Choroid plexus epithelial cell (primary cell): ENCODE data around the gene CHPF.
A peak's percentile ranks its signal among the peaks of the same experiment; 100 is the strongest.

Experiments used
- DNase-seq: peaks from one replicate; pipeline ENCODE4 v3.0.0-alpha.2; 2010; ENCODE audit warnings: low read depth
- H3K4me3 ChIP-seq: 2 replicates; pipeline ENCODE4 v1.5.1; 2011; ENCODE audit warnings: low read depth, mild to moderate bottlenecking, control low read depth, low read length, moderate library complexity
- TF ChIP-seq, protein P1 (sequence below): conservative IDR thresholded peaks from 2 replicates; pipeline ENCODE4 v1.5.1; 2011; ENCODE audit warnings: low read depth, mild to moderate bottlenecking, control low read depth, inconsistent platforms, low read length, moderate library complexity

CHPF gene

GRCh38 chr2:219541611-219542180 lies 1.9 kb downstream of the CHPF start:
- DNase-seq: peak; percentile 75
- peak overlapping the region; percentile 50 for H3K4me3 ChIP-seq

DNA sequence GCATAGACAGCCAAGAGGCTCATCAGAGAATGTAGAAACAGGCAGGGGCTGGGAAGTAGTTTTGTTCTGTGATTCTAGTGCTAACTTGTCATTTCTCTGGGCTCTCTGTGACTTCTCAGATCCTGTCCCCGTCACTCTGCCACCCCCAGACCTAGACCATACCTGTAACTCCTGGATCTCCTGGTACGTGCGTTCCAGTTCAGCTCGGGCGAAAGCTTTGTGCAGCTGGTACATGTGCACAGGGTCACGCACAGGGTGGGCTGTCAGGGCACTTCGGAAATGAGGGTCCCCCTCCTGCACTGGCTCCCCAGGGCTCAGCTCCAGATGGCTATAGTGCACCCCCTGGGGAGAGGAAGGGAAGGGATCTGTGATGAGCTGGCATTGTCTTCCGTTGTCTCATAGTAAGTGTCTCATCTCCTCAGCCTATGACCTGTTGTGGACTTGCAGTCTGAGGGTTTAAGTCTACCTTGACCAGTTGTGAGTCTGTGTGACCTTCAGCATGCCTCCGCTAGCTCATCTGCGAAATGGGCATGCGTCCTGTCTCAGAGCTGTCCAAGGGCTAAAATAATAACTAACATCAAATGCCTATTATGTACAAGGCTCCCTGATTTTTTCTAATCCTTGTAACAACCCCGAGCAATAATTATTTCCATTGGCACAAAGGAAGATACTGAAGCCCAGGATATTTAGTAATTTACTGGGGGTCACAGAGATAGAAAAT lies 2.7 kb downstream of the CHPF start:
- TF ChIP-seq, protein P1, sequence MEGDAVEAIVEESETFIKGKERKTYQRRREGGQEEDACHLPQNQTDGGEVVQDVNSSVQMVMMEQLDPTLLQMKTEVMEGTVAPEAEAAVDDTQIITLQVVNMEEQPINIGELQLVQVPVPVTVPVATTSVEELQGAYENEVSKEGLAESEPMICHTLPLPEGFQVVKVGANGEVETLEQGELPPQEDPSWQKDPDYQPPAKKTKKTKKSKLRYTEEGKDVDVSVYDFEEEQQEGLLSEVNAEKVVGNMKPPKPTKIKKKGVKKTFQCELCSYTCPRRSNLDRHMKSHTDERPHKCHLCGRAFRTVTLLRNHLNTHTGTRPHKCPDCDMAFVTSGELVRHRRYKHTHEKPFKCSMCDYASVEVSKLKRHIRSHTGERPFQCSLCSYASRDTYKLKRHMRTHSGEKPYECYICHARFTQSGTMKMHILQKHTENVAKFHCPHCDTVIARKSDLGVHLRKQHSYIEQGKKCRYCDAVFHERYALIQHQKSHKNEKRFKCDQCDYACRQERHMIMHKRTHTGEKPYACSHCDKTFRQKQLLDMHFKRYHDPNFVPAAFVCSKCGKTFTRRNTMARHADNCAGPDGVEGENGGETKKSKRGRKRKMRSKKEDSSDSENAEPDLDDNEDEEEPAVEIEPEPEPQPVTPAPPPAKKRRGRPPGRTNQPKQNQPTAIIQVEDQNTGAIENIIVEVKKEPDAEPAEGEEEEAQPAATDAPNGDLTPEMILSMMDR: no peak
- H3K4me3 ChIP-seq: no peak overlapping the region
- no peak for DNase-seq

More at GRCh38 chr2:219541611-219542180, 1.9 kb downstream of the CHPF start:
- TF ChIP-seq, protein P1: peak; percentile 88

GRCh38 chr2:219539926-219540678 lies 3.5 kb downstream of the CHPF start:
- DNase-seq: no peak
- TF ChIP-seq, protein P1: no peak
- no peak overlapping the region for H3K4me3 ChIP-seq

GRCh38 chr2:219538956-219539788 lies 4.4 kb downstream of the CHPF start:
- DNase-seq: no peak
- TF ChIP-seq, protein P1: no peak
- H3K4me3 ChIP-seq: no peak overlapping the region

DNA sequence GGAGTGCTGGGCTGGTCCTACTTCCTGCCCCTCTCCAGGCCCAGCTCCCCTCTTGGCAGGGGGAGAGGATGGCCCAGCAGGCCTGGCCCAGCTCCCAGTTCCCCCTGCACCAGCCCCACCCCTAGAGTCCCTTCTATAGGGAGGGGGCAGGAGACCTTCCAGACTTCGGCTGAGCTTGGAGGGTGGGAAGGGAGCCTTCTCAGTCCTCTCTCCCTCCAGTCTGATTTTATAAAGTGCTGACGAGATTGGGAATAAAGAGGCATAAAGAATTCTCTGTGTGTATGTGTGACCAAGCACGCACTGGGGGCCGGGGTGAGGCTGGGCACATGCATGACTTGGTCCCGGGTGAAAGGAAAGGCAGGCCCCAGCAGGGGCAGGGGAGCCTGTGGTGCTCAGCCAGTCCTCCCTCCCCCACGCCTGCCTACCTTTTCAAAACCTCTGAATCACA lies 5.1 kb downstream of the CHPF start:
- DNase-seq: peak; percentile 53
- TF ChIP-seq, protein P1: no peak
- no peak overlapping the region for H3K4me3 ChIP-seq

GRCh38 chr2:219537657-219538488 lies 5.7 kb downstream of the CHPF start:
- H3K4me3 ChIP-seq: no peak overlapping the region
- TF ChIP-seq, protein P1: peak; percentile 20
- peak; percentile 12 for DNase-seq
